ENCODE results near the gene C9orf57.
"Not testable (repeated sequence)": the region's sequence is repeated elsewhere in the genome, so short reads cannot be mapped to it uniquely, and the experiment has no call there.

C9orf57 gene, protein sequence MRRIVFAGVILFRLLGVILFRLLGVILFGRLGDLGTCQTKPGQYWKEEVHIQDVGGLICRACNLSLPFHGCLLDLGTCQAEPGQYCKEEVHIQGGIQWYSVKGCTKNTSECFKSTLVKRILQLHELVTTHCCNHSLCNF

DNA sequence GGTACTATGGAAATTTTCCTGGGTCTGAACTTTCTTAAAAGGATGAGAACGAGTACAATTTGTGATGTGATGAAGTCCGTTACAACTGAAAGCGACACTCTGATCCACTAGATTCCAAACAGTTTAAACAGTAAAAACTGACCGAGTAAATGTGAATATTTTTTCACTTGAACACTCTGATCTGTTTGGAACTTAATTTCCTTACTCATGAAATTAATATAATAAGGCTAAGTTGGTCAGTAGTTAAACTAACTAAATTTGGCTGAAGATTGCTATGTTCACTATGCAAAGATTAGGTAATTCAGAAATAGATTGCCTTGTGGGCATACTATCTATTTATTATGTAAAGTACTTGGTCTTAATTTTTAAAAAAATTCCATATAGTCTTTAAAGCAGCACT lies at the start of gene C9orf57:
TSS of gene C9orf57 (minus strand) at position 101 of the 400 bp plus-strand sequence. CDS start 1,282 bp downstream, outside the sequence.
- in situ Hi-C loops (cut with HindIII; ENCODE audit: low pct_unique_long_range_greater_than_20kb, low sequenced_read_pairs), result no loop called here

DNA sequence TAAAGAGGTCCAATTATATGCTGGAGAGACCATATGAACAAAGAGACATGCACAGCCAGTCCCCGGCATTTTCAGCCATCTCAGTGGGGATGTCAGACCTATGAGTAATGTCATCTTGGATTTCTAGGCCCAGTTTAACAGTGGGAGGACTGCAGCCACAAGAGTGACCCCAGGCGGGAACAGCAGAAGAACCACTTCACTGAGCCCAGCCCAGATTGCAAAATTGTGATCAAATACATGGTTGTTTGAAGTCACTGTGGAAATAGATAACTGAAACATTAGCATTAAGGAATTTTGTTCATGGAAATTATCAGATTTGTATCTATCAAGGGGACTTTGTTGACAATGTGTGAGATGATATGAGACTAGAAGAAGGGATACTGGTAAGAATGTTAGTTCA lies 42.1 kb upstream of the C9orf57 start:
- in situ Hi-C loops (cut with HindIII; ENCODE audit: low pct_unique_long_range_greater_than_20kb, low sequenced_read_pairs), result no loop called here
- no peak for TF ChIP-seq JUND (IDR thresholded peaks at IDR 0.05; ENCODE audit: low read depth)
- no peak for DNase-seq (ENCODE audit: low read depth in 1 of 2, low spot score in 1 of 2)

More for the DNA sequence above, at the start of gene C9orf57:
- TF ChIP-seq JUND (IDR thresholded peaks at IDR 0.05; ENCODE audit: low read depth), result no peak
- DNase-seq (ENCODE audit: low read depth in 1 of 2, low spot score in 1 of 2), result no peak

DNA sequence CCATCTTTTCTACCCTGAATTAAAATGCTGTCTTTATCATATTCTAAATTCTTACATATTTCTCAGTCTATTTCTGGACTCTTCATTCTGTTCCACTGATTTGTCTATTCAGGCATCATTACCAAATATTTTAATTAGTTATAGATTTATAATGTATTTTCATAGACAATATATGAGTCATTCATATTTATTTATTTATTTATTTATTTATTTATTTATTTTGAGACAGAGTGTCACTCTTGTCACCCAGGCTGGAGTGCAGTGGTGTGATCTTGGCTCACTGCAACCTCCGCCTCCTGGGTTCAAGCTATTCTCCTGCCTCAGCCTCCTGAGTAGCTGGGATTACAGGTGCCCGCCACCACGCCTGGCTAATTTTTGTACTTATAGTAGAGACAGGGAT lies 35.1 kb upstream of the C9orf57 start:
- DNase-seq (ENCODE audit: low read depth in 1 of 2, low spot score in 1 of 2); in situ Hi-C loops (cut with HindIII; ENCODE audit: low pct_unique_long_range_greater_than_20kb, low sequenced_read_pairs): not testable (repeated sequence)

DNA sequence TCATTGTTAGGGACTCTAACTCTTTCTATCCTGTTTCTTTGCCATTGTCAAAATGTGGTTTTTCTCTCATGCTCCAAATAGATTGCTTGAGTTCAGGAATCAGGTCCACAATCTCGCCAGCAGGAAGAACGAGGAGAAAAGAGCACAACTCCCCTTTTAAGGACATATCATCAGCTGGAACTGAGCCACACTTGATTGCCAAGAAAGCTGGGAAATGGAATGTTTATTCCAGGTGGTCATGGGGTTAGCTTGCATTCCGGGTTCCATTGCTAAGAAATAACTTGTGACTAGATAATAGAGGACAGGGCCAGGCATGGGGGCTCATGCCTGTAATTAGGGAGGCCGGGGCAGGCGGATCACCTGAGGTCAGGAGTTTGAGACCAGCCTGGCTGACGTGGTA lies 32.4 kb upstream of the C9orf57 start:
- no peak for TF ChIP-seq JUND (IDR thresholded peaks at IDR 0.05; ENCODE audit: low read depth)
- no peak for DNase-seq (ENCODE audit: low read depth in 1 of 2, low spot score in 1 of 2)
- in situ Hi-C loops (cut with HindIII; ENCODE audit: low pct_unique_long_range_greater_than_20kb, low sequenced_read_pairs), result no loop called here

DNA sequence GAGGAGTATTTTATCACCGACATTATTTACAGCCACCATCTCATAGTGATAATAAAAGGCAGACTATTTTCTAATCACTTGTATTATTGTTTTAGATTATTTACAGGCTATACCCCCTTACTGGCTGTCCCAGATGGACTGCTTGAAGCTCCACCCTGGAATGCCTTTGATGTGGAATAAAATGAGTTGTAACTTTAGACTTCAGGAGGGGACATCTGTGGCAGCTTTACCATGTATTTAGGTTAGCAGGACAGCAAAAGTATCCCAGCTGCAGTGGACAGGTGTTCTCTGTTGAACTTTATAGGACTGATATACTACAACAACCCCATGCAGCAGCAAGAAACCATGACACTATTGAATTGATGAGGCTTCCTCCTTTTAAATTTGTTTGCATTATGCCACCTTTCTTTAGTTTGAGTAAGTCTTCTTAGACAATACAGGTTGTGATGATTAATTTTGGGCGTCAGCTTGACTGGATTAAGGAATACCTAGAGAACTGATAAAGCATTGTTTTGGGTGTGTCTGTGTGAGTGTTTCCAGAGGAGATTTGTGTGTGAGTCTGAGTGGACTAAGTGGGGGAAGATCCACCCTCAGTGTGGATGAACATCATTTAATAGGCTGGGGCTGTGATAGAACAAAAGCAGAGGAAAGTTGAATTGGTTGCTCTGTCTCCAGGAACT lies 29.2 kb upstream of the C9orf57 start:
- no peak for TF ChIP-seq JUND (IDR thresholded peaks at IDR 0.05; ENCODE audit: low read depth)
- no peak for DNase-seq (ENCODE audit: low read depth in 1 of 2, low spot score in 1 of 2)
- in situ Hi-C loops (cut with HindIII; ENCODE audit: low pct_unique_long_range_greater_than_20kb, low sequenced_read_pairs), result no loop called here

DNA sequence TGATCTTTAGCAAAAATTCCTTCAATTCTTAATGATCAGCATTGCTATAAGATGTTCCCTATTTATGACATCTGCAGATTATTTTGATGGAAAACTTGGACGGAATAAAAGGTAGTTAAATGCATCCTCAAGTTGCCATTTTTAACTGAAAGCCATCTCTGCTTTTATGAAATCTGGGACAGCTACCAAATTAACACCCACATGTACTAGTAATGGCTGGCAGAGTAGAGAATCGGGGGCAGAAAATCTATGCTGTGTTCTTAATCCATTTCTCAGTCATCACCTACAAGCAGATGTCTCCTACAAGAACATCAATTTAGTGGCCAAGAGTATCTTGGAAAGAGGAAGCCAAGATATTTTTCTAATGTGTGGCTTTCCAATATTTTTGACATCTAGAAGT lies 22.1 kb upstream of the C9orf57 start:
- in situ Hi-C loops (cut with HindIII; ENCODE audit: low pct_unique_long_range_greater_than_20kb, low sequenced_read_pairs), result no loop called here
- no peak for TF ChIP-seq JUND (IDR thresholded peaks at IDR 0.05; ENCODE audit: low read depth)
- no peak for DNase-seq (ENCODE audit: low read depth in 1 of 2, low spot score in 1 of 2)

DNA sequence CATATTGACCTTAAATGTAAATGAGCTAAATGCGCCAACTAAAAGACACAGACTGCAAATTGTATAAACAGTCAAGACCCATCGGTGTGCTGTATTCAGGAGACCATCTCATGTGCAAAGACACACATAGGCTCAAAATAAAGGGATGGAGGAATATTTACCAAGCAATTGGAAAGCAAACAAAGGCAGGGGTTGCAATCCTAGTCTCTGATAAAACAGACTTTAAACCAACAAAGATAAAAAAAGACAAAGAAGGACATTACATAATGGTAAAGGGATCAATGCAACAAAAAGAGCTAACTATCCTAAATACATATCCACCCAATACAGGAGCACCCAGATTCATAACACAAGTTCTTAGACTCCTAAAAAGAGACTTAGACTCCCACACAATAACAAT lies 14.3 kb upstream of the C9orf57 start:
- DNase-seq (ENCODE audit: low read depth in 1 of 2, low spot score in 1 of 2); in situ Hi-C loops (cut with HindIII; ENCODE audit: low pct_unique_long_range_greater_than_20kb, low sequenced_read_pairs): not testable (repeated sequence)

DNA sequence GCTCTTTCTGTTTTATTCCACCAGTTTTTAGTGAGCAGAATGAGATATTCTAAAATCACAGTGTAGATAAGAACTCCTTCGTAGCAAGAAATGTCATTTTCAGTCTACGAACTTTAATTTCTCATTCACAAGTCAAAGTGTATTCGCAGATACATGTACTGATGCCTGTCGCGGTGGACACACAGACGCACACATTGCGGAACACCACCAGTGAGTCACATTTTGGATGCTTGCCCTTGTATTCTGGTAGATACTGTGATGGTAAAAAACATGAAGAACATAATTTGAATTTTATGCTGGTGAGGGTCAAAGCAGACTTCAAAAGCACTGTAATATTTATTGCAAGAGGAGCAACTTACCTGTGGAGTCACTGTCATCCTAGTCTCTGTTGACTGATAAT lies 4.7 kb upstream of the C9orf57 start:
- in situ Hi-C loops (cut with HindIII; ENCODE audit: low pct_unique_long_range_greater_than_20kb, low sequenced_read_pairs), result no loop called here
- DNase-seq (ENCODE audit: low read depth in 1 of 2, low spot score in 1 of 2), result no peak
- TF ChIP-seq JUND (IDR thresholded peaks at IDR 0.05; ENCODE audit: low read depth), result no peak

DNA sequence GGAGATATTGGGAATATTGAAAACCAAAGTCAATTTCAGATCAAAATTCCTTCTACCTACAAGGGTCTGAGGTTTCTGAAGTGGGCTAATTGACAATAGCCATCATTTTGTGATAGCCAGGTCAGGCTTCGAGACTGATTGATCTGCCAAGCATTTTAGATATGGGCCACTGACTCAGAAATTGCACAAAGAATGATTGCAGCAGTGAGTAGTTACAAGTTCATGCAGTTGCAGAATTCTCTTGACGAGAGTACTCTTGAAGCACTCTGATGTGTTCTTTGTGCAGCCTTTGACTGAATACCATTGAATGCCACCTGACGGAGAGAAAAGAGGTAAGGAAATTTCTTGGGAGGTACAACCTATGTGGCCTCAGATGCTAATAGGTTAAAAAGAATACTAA lies 8.3 kb downstream of the C9orf57 start:
- no peak for TF ChIP-seq JUND (IDR thresholded peaks at IDR 0.05; ENCODE audit: low read depth)
- in situ Hi-C loops (cut with HindIII; ENCODE audit: low pct_unique_long_range_greater_than_20kb, low sequenced_read_pairs), result no loop called here
- DNase-seq (ENCODE audit: low read depth in 1 of 2, low spot score in 1 of 2), result no peak

DNA sequence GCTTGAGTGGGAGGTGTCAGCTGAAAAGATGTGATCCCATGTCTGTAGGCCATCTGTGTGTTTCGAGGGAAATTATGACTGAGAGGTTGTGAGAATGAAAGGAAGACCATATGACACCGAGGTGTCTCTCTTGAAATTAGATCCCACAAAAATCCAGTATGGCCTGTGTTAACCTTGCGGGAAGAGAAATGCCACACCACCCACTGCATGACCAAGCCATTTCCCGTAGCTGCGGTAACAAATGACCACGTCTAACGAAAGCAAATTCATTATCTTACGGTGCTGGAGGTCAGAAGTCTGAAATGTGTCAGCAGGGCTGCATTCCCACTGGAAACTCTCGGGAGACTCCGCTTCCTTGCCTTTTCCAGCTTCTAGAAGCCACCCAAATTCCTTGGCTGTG lies 11.6 kb downstream of the C9orf57 start:
- TF ChIP-seq JUND (IDR thresholded peaks at IDR 0.05; ENCODE audit: low read depth), result no peak
- in situ Hi-C loops (cut with HindIII; ENCODE audit: low pct_unique_long_range_greater_than_20kb, low sequenced_read_pairs), result loop anchor here (25.0 kb wide), 1 partner anchor 213 kb away; no protein-coding TSS in a partner anchor
- no peak for DNase-seq (ENCODE audit: low read depth in 1 of 2, low spot score in 1 of 2)

DNA sequence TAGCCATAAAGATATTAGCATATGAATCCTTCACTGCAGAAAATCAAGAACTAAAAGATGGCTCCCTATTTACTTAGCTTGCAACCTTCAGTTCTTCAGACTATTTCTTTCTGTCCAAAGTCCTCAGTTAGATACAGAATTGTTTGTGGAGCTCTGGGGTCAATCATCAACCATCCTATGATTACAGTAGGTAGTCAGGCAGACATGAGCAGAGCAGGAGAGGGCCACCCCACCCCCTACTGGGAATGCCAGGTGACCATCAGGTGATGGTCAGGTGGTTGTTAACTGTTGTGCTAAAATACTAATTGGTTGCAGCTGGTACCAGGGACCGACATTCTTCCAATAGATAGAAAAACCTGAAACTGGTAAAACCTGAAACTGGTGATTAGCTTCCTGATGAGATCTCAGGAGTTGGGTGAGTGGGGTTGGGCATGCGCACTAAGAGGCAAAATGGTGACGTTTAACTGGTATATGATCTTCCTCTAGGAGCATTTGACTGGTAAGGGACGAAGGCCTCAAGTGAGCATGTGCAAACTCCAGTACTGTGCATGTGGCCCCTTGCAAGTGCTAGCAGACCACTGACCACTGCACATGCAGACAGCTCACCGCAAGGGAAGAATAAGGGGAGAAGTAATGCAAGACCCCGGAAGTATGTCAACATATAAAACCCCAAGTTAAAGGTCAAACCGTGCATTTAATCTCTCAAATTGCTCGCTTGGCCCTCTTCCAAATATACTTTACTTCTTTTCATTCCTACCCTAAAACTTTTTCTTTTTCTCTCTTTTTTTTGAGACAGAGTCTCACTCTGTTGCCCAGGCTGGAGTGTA lies 13.6 kb downstream of the C9orf57 start:
- no peak for DNase-seq (ENCODE audit: low read depth in 1 of 2, low spot score in 1 of 2)
- no peak for TF ChIP-seq JUND (IDR thresholded peaks at IDR 0.05; ENCODE audit: low read depth)
- in situ Hi-C loops (cut with HindIII; ENCODE audit: low pct_unique_long_range_greater_than_20kb, low sequenced_read_pairs), result loop anchor here (25.0 kb wide), 1 partner anchor 215 kb away; no protein-coding TSS in a partner anchor

DNA sequence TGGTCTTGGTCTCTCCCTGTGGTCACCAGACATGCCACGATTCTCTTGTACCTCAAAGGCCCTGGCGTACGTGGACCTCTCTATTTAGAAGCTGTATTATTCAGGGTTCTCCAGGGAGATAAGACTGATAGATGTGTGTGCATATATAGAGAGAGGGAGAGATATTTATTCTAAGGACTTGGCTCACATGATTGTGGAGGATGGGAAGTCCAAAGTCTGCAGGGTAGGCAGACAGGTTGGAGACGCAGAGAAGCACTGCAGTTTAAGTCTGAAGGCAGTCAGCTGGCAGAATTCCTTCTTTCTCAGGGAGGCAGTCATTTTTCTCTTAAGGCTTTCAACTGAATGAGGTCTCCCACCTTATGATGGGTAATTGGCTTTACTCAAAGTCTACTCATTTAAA lies 16.3 kb downstream of the C9orf57 start:
- in situ Hi-C loops (cut with HindIII; ENCODE audit: low pct_unique_long_range_greater_than_20kb, low sequenced_read_pairs), result loop anchor here (25.0 kb wide), 1 partner anchor 218 kb away; no protein-coding TSS in a partner anchor

DNA sequence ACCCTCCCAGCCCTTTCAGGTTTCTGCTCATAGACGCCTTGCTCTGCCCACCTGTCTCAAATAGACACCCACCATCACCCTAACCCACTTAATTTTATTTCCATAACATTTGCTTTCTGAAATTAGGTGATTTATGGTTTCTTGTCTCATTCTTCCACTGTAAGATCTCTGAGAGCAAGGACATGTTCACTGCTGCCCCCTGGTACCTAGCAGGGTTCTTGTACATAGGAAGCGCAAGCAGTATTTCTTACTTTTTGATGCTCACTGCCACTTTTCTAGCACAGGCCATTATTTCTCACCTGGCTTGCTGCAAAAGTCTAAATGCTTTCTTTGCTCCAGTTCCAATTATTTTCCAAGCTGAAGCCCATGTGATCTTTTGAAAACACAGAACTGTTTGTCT lies 16.8 kb downstream of the C9orf57 start:
- TF ChIP-seq JUND (IDR thresholded peaks at IDR 0.05; ENCODE audit: low read depth), result no peak
- in situ Hi-C loops (cut with HindIII; ENCODE audit: low pct_unique_long_range_greater_than_20kb, low sequenced_read_pairs), result loop anchor here (25.0 kb wide), 1 partner anchor 219 kb away; no protein-coding TSS in a partner anchor

More for the DNA sequence above, 16.3 kb downstream of the C9orf57 start:
- DNase-seq (ENCODE audit: low read depth in 1 of 2, low spot score in 1 of 2), result no peak
- no peak for TF ChIP-seq JUND (IDR thresholded peaks at IDR 0.05; ENCODE audit: low read depth)

More for the DNA sequence above, 16.8 kb downstream of the C9orf57 start:
- DNase-seq (ENCODE audit: low read depth in 1 of 2, low spot score in 1 of 2), result no peak

Measured in T47D (cell line).